ENCODE measurements around the gene KCNH2. TPM values are rescaled to one million over a fixed set of nuclear protein-coding genes. Genes with fewer than 3 reads are reported as not detected.

Gene KCNH2
- total RNA-seq, 1 experiment from 2014 or later, result 16.2 TPM

- TF ChIP-seq FOXP4 (CRISPR knock-in tag; IDR thresholded peaks at IDR 0.05), result no peak
Observed at GRCh38 chr7:151019130-151019447, 41.0 kb upstream of the KCNH2 start (continued).

- Mint-ChIP-seq H3K4me3 (peak overlapping the region; percentile 68), H3K9me3 (no peaks in the 10 kb centered on the region), H3K36me3 (no peaks in the 10 kb centered on the region), H3K27ac (no peak overlapping the region), H3K4me1 (peaks cover 39% of the 10 kb centered on the region), H3K27me3 (ENCODE audit: low read depth) (peaks cover 84% of the 10 kb centered on the region)
- DNase-seq (ENCODE audit: low spot score) (peak; percentile 56), ATAC-seq (peak; percentile 6)
- ChIA-PET POLR2A (interaction anchor here (0.9 to 1.5 kb wide), 4 partner anchors 10 to 67 kb away, joined by 3 to 8 read pairs (median 4); partner anchors contain the start of gene ABCB8), CTCF (interaction anchor here (0.5 to 6.3 kb wide), 61 partner anchors 9 to 1441 kb away, joined by 3 to 112 read pairs (median 4); partner anchors contain the start of genes ABCB8, ABCF2, AOC1 and ASB10)
- TF ChIP-seq PRDM15 (CRISPR knock-in tag; IDR thresholded peaks at IDR 0.05), result peak; percentile 81
- no peak for TF ChIP-seq ZNF138 (CRISPR knock-in tag; conservative IDR thresholded peaks at IDR 0.05)
- TF ChIP-seq MXD4 (CRISPR knock-in tag; IDR thresholded peaks at IDR 0.05; ENCODE audit: borderline replicate concordance), result no peak
- TF ChIP-seq ZMAT4 (CRISPR knock-in tag; IDR thresholded peaks at IDR 0.05), result no peak
- peak; percentile 96 for TF ChIP-seq CREB1 (CRISPR knock-in tag; IDR thresholded peaks at IDR 0.05)
- TF ChIP-seq ZNF396 (CRISPR knock-in tag; IDR thresholded peaks at IDR 0.05; ENCODE audit: borderline replicate concordance), result 0 out of 2 replicates have a peak, but pooled peaks have one; percentile 59
- peak; percentile 99 for TF ChIP-seq ZNF232 (CRISPR knock-in tag; IDR thresholded peaks at IDR 0.05)
- TF ChIP-seq ZNF317 (CRISPR knock-in tag; IDR thresholded peaks at IDR 0.05; ENCODE audit: borderline replicate concordance, low read depth), result peak; percentile 80
- peak; percentile 96 for TF ChIP-seq ATF3 (CRISPR knock-in tag; conservative IDR thresholded peaks at IDR 0.05)
- peak; percentile 100 for TF ChIP-seq MAX (CRISPR knock-in tag; IDR thresholded peaks at IDR 0.05)
- no peak for TF ChIP-seq ZNF671 (CRISPR knock-in tag; IDR thresholded peaks at IDR 0.05)
- peak; percentile 74 for TF ChIP-seq NFYB (CRISPR knock-in tag; conservative IDR thresholded peaks at IDR 0.05; ENCODE audit: low read depth)
- no peak for TF ChIP-seq RORB (CRISPR knock-in tag; IDR thresholded peaks at IDR 0.05)
- TF ChIP-seq ZNF281 (CRISPR knock-in tag; IDR thresholded peaks at IDR 0.05), result peak; percentile 99
- TF ChIP-seq TCF7 (CRISPR knock-in tag; IDR thresholded peaks at IDR 0.05; ENCODE audit: low read depth), result peak; percentile 99
- 0 out of 2 replicates have a peak, but pooled peaks have one; percentile 74 for TF ChIP-seq ZNF512 (CRISPR knock-in tag; IDR thresholded peaks at IDR 0.05; ENCODE audit: borderline replicate concordance)
- peak; percentile 98 for TF ChIP-seq ESRRA (CRISPR knock-in tag; IDR thresholded peaks at IDR 0.05; ENCODE audit: borderline replicate concordance)
- no peak for TF ChIP-seq ZBTB21 (CRISPR knock-in tag; IDR thresholded peaks at IDR 0.05; ENCODE audit: borderline replicate concordance)
- peak; percentile 15; the same call in 1 of the 2 replicates for TF ChIP-seq ZNF121 (CRISPR knock-in tag; IDR thresholded peaks at IDR 0.05)
- TF ChIP-seq TP53 (CRISPR knock-in tag; IDR thresholded peaks at IDR 0.05), result no peak; the same call in 1 of the 2 replicates
- peak; percentile 83; the same call in 1 of the 2 replicates for TF ChIP-seq TEAD4 (CRISPR knock-in tag; IDR thresholded peaks at IDR 0.05)
- peak; percentile 92 for TF ChIP-seq SP1 (CRISPR knock-in tag; conservative IDR thresholded peaks at IDR 0.05)
Observed at GRCh38 chr7:151018421-151019129, 40.5 kb upstream of the KCNH2 start.

All from WTC11 (cell line).